CD4-positive, alpha-beta T cell treated with Interleukin-10 for 1 hour (primary cell): ENCODE data around the gene TMTC4.
A peak's percentile ranks its signal among the peaks of the same experiment; 100 is the strongest.
"Not testable (repeated sequence)": the region's sequence is repeated elsewhere in the genome, so short reads cannot be mapped to it uniquely, and the experiment has no call there.

Source experiments
- DNase-seq: peaks from one replicate; pipeline ENCODE4 v3.0.0-alpha.2; 2020

The TMTC4 gene

GRCh38 chr13:100674572-100674871, at the start of gene TMTC4:
TSS of gene TMTC4 (minus strand) at chr13:100674795. CDS start at chr13:100670362, 4,433 bp downstream.
- DNase-seq: no peak

GRCh38 chr13:100722517-100722916, 47.9 kb upstream of the TMTC4 start:
- DNase-seq: no peak

DNA sequence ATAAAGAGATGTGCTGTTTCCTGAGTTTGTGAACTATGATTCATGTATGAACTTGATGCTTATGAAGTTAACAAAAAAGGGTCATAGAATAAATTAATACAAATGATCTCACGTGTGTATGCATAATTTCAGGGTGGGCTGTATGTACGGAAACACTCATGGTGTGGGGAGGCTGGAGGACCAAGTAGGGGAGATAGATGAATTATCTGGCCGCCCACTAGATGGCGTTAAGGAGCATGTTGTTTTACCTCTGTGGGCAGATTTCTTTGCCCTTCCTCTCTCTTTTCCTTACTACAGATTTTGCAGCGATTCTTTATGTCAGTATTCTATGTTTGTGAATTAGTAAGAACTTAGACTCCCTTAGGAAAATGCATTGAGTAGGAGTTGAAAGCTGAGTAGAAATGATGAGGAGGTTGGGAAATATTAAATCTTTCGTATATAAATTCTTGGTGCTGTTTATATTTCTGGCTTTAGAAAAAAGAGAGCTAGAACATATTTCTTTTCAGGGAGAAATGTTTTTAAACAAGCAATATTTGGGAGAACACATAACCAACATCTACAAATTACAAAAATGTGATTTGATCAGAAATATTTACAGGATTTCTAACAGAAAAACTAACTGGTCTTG, 47.4 kb upstream of the TMTC4 start:
- peak; percentile 50 for DNase-seq

GRCh38 chr13:100715604-100716003, 41.0 kb upstream of the TMTC4 start:
- no peak for DNase-seq

GRCh38 chr13:100714478-100714877, 39.9 kb upstream of the TMTC4 start:
- DNase-seq: no peak

GRCh38 chr13:100710176-100710575, 35.6 kb upstream of the TMTC4 start:
- no peak for DNase-seq

- DNase-seq: no peak
These were observed 33.5 kb upstream of the TMTC4 start for GRCh38 chr13:100707818-100708740.

DNA sequence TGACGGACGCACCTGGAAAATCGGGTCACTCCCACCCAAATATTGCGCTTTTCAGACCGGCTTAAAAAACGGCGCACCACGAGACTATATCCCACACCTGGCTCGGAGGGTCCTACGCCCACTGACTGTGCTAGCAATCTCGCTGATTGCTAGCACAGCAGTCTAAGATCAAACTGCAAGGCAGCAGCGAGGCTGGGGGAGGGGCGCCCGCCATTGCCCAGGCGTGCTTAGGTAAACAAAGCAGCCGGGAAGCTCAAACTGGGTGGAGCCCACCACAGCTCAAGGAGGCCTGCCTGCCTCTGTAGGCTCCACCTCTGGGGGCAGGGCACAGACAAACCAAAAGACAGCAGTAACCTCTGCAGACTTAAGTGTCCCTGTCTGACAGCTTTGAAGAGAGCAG, 23.7 kb upstream of the TMTC4 start:
- not testable (repeated sequence) for DNase-seq

GRCh38 chr13:100695509-100695773, 20.8 kb upstream of the TMTC4 start:
- no peak for DNase-seq

GRCh38 chr13:100694722-100695508, 20.3 kb upstream of the TMTC4 start:
- DNase-seq: no peak

GRCh38 chr13:100689191-100689590, 14.6 kb upstream of the TMTC4 start:
- no peak for DNase-seq

GRCh38 chr13:100680131-100680530, 5.5 kb upstream of the TMTC4 start:
- DNase-seq: no peak

DNA sequence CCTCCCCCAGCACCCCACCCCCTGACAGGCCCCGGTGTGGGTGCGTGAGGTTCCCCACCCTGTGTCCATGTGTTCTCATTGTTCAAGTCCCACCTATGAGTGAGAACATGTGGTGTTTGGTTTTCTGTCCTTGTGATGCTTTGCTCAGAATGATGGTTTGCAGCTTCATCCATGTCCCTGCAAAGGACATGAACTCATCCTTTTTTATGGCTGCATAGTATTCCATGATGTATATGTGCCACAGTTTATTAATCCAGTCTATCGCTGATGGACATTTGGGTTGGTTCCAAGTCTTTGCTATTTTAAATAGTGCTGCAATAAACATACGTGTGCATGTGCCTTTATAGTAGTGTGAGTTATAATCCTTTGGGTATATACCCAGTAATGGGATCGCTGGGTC, 2.5 kb upstream of the TMTC4 start:
- DNase-seq: not testable (repeated sequence)

- peak; percentile 26 for DNase-seq
These were observed 1.1 kb upstream of the TMTC4 start for GRCh38 chr13:100675661-100676129.

GRCh38 chr13:100674872-100675660, 471 bp upstream of the TMTC4 start:
- peak; percentile 100 for DNase-seq

DNA sequence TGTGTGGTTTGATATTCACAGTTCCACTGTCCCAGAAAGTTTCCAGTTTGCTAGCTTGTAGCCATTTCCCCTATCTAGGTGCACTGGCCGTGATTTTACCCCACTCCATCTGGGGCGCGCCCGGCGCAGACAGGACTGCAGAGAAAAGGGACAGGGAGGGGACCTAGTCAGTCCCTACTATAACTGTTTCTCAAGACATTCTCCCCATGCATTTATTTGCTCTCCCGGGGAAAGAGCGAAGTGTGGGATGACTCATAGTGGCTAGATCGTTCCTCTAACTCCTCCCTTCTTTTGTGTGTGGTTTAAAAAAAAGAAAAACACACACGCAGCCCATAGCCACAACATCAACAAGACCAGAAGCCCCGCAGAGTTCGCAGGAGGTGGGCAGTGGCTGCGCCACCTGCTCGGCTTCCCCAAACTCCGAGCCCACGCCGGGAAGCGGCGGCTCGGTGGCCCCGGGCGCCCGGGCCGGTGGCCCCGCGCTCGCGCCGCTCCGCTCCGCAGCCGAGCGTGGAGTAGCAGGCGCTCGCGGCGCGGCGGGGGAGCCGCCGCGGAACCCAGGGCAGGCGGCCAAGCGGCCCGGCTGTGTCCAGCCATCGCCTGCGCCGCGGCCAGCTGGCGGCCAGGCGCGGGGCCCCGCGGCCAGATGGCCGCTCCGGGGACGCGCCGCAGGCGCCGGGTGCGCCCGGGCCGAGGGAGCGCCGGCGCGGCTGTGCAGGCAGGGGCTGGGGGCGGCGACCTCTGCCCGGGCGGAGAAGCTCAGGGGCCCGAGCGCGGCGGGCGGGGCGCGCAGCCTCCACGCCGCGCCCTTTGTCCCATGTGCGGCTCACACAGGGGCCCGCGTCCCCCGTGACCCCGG, 653 bp downstream of the TMTC4 start:
- peak; percentile 54 for DNase-seq

GRCh38 chr13:100673376-100673712, 1.3 kb downstream of the TMTC4 start:
- DNase-seq: no peak

DNA sequence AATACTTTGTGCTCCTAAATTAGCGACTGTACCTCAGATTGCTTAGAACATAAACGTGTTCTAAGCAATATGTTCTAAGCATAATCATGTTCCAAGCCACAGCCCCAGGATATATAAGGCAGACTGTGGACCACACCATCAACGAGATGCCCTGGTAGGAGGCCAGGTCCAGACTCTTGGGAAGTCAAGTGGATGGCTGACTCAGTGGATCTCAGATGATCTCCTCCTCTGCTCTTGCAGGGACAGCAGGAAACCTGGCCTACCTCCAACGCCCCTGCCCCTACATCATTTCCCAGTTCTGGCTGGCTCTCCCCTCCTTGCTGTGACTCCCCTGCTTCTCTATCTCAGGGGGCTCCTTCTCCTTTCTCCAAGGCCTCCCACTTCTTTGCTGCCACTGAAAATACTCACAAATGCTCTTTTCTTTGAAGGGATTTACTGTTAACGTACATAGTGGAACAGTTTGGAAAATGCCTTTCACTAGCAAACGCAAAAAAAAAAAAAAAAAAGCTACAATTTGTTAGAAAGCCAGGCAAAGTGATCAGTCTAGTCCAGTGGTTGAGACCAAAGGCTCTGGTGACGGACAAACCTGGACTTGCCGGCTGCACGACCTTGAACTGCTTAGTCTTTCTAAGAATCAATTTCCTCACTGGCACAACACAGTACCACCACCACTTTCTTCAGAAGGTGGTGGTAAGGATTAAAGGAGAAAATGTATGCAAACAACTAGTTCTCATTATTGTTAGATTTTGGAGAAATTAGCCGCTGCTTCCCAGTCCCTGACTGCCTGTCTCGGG, 3.0 kb downstream of the TMTC4 start:
- no peak for DNase-seq

GRCh38 chr13:100668408-100668807, 6.2 kb downstream of the TMTC4 start:
- no peak for DNase-seq

DNA sequence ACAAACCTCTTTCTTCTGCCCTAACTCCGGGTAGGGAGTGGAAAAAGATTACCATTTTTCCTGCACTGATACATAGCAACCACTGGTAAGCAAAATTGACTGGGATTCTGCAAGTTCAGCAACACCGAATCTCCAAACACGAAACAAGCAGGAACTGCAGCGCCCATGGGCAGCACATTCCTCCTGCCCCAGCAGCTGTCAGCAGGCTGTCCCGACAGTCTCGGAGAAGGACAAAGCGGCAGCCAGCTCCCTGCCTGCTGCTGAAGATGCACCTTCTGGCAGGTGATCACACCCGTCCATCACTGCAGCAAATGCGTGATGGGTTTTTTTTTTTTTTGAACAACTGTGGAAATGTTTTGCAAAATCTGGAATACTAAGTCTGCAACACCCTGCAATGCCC, 6.7 kb downstream of the TMTC4 start:
- no peak for DNase-seq

GRCh38 chr13:100666124-100666523, 8.5 kb downstream of the TMTC4 start:
- DNase-seq: no peak
